H1 (cell line): ENCODE data around the gene STX10. TPM values are rescaled to one million over a fixed set of nuclear protein-coding genes. Genes with fewer than 3 reads are reported as not detected.

Experiments
- CEBPB ChIP-seq: IDR thresholded peaks from 2 replicates; pipeline ENCODE4 v1.6.1; 2012; ENCODE audit warnings: low read depth, low read length
- EZH2 ChIP-seq: fragments of 200-600 bp; sonication (generic); IDR thresholded peaks from 2 replicates; pipeline ENCODE4 v1.7.1; 2012; ENCODE audit warnings: low read depth, mild to moderate bottlenecking, moderate library complexity, low read length, inconsistent platforms; ENCODE audit not compliant: severe bottlenecking
- JUN ChIP-seq: IDR thresholded peaks from 2 replicates; pipeline ENCODE4 v1.6.1; 2011; ENCODE audit warnings: low read depth, mild to moderate bottlenecking, improper control_type of control experiment, low read length
- JUND ChIP-seq: IDR thresholded peaks from 2 replicates; pipeline ENCODE4 v1.6.1; 2011; ENCODE audit warnings: mild to moderate bottlenecking, improper control_type of control experiment, low read length
- MAFK ChIP-seq: IDR thresholded peaks from 2 replicates; pipeline ENCODE4 v1.6.1; 2012; ENCODE audit warnings: low read depth, mild to moderate bottlenecking, improper control_type of control experiment, low read length
- NRF1 ChIP-seq: IDR thresholded peaks from 2 replicates; pipeline ENCODE4 v1.6.1; 2011; ENCODE audit warnings: mild to moderate bottlenecking, low read depth, low read length, improper control_type of control experiment
- RFX5 ChIP-seq: IDR thresholded peaks from 2 replicates; pipeline ENCODE4 v1.6.1; 2011; ENCODE audit warnings: low read depth, low read length, improper control_type of control experiment, borderline replicate concordance
- RXRA ChIP-seq: IDR thresholded peaks from 2 replicates; pipeline ENCODE4 v1.6.1; 2011; ENCODE audit warnings: low read depth, mild to moderate bottlenecking, low read length, moderate library complexity; ENCODE audit not compliant: insufficient read depth
- SAP30 ChIP-seq: fragments of 300-600 bp; sonication (generic); IDR thresholded peaks from 2 replicates; pipeline ENCODE4 v1.7.1; 2012; ENCODE audit warnings: low read length, moderate library complexity, mild to moderate bottlenecking, inconsistent platforms; ENCODE audit not compliant: insufficient read depth, insufficient replicate concordance
- TAF1 ChIP-seq: IDR thresholded peaks from 2 replicates; pipeline ENCODE4 v1.6.1; 2011; ENCODE audit warnings: mild to moderate bottlenecking, low read depth, low read length
- TBP ChIP-seq: IDR thresholded peaks from 2 replicates; pipeline ENCODE4 v1.6.1; 2011; ENCODE audit warnings: low read depth, low read length, improper control_type of control experiment
- YY1 ChIP-seq: IDR thresholded peaks from 2 replicates; pipeline ENCODE4 v1.6.1; 2011; ENCODE audit warnings: low read depth, mild to moderate bottlenecking, low read length
- polyA plus RNA-seq, 7 experiments: library from polyadenylated mRNA; depleted of rRNA in 3 of 7; stranded (reverse) in 5 of 7; unstranded in 2 of 7; fragments of >200 nt in 5 of 7; fragments of 200-250 nt in 2 of 7; gene quantifications; 1 replicate in 5 of 7; 2 replicates in 1 of 7; 4 replicates in 1 of 7; pipeline versions ENCODE4 v1.2.1 to v1.2.3, GENCODE V29; 2011 to 2013; ENCODE audit warnings: missing spikeins in 2 of 7, mixed read lengths in 2 of 7
- total RNA-seq: library from RNA; stranded (reverse); fragmentation: NEBNext Ultra II Directional; extraction: Animal tissue kit (Norgen Biotek cat#: 25700); gene quantifications from 2 replicates; pipeline ENCODE4 v1.2.1, GENCODE V29; 2021
- TF ChIP-seq, protein P1 (sequence below), 3 experiments: IDR thresholded peaks; 1 replicate in 2 of 3; 2 replicates in 1 of 3; pipeline versions ENCODE4 v1.5.1 to v1.6.1; 2011; ENCODE audit warnings: low read length in 3 of 3, mild to moderate bottlenecking in 3 of 3, inconsistent platforms in 2 of 3, low read depth in 1 of 3, moderate library complexity in 1 of 3; ENCODE audit not compliant: insufficient read depth in 1 of 3; ENCODE audit errors: control extremely low read depth in 1 of 3
- TF ChIP-seq, protein P2 (sequence below): IDR thresholded peaks from 2 replicates; pipeline ENCODE4 v1.6.1; 2012; ENCODE audit warnings: inconsistent platforms
- TF ChIP-seq, protein P3 (sequence below): IDR thresholded peaks from 2 replicates; pipeline ENCODE4 v1.6.1; 2011; ENCODE audit warnings: low read depth, mild to moderate bottlenecking, low read length; ENCODE audit not compliant: insufficient read depth

Gene STX10
- total and polyA plus RNA-seq, 2 of the 8 experiments (the other 6 are each of a cell fraction or from before 2014, with no cell fraction given) = 53.0 to 80.1 TPM

DNA sequence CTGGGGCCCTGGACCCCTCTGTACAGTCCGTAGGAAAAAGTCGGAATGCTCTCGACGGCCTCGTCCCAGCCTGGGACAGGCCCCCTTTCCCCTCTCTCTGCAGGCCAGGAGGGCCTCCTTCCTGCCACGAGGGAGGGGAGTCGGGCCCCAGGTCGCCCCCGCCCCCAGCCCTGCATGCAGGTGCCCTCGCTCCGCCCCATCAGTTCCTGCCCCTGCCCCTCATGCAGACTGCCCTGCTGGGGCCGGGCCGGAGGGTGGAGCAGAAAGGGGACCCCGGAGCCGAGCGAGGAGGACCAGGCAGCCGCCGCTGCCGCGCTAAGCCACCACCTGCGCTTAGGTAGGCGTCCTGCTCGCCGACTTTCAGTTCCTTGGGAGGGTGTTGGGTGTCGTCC, 54.8 kb downstream of the STX10 start (continued):
- TF ChIP-seq JUN (no peak), JUND (no peak), EZH2 (no peak), CEBPB (no peak), RFX5 (no peak), TAF1 (0 out of 2 replicates have a peak, but pooled peaks have one; percentile 21), SAP30 (no peak), MAFK (no peak), RXRA (no peak), TBP (no peak), NRF1 (no peak), YY1 (no peak)
- TF ChIP-seq, protein P1, sequence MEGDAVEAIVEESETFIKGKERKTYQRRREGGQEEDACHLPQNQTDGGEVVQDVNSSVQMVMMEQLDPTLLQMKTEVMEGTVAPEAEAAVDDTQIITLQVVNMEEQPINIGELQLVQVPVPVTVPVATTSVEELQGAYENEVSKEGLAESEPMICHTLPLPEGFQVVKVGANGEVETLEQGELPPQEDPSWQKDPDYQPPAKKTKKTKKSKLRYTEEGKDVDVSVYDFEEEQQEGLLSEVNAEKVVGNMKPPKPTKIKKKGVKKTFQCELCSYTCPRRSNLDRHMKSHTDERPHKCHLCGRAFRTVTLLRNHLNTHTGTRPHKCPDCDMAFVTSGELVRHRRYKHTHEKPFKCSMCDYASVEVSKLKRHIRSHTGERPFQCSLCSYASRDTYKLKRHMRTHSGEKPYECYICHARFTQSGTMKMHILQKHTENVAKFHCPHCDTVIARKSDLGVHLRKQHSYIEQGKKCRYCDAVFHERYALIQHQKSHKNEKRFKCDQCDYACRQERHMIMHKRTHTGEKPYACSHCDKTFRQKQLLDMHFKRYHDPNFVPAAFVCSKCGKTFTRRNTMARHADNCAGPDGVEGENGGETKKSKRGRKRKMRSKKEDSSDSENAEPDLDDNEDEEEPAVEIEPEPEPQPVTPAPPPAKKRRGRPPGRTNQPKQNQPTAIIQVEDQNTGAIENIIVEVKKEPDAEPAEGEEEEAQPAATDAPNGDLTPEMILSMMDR (IDR thresholded peaks at IDR 0.05; ENCODE audit: control extremely low read depth in 1 of 3, insufficient read depth in 1 of 3, low read depth in 1 of 3, low read length in 3 of 3) = no peak
- TF ChIP-seq, protein P2, sequence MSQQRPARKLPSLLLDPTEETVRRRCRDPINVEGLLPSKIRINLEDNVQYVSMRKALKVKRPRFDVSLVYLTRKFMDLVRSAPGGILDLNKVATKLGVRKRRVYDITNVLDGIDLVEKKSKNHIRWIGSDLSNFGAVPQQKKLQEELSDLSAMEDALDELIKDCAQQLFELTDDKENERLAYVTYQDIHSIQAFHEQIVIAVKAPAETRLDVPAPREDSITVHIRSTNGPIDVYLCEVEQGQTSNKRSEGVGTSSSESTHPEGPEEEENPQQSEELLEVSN = peak; percentile 67
- TF ChIP-seq, protein P3, sequence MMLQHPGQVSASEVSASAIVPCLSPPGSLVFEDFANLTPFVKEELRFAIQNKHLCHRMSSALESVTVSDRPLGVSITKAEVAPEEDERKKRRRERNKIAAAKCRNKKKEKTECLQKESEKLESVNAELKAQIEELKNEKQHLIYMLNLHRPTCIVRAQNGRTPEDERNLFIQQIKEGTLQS = no peak
